ENCODE data around the gene PKDCC.

The PKDCC gene

DNA sequence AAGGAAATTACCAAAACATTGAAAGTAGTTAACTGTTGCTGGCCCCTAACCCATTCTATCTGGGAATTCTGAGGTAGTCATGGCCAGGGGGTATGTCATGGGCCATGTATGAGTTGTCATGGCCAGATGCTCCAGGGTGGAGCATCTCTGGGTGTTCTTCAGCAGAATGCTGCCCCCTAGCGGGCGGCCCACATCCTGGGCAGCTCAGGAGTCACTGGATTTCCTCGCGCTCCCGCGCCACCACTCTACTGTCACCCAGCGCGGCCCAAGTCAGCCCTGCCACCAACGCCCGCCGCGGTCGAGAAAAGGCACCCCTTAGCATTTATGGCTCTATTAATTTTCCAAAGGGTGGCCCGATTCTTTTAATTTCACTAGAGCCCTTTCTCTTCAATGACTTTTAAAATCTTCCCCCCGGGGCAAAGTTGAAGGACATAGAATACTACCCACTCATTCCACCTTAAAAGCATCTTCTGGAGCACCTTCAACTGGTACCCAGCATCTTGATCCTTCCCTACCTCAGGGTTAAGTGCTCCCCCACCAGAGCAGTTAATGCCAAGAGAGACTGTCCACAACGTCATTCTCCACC, 41.6 kb downstream of the PKDCC start:
- peak; percentile 58 for DNase-seq

GRCh38 chr2:42090216-42090615, 42.4 kb downstream of the PKDCC start:
- DNase-seq, result no peak

- no peak for DNase-seq
Observed at GRCh38 chr2:42091671-42092070, 43.9 kb downstream of the PKDCC start.

- peak; percentile 43 for DNase-seq
Observed at GRCh38 chr2:42092084-42092996, 44.5 kb downstream of the PKDCC start.

GRCh38 chr2:42094114-42094513, 46.3 kb downstream of the PKDCC start:
- no peak for DNase-seq

GRCh38 chr2:42095923-42096408, 48.1 kb downstream of the PKDCC start:
- DNase-seq, result peak; percentile 57

GRCh38 chr2:42096869-42097591, 49.2 kb downstream of the PKDCC start:
- DNase-seq, result no peak

GRCh38 chr2:42098571-42099437, 51.0 kb downstream of the PKDCC start:
- DNase-seq, result no peak

GRCh38 chr2:42099438-42100173, 51.8 kb downstream of the PKDCC start:
- no peak for DNase-seq

GRCh38 chr2:42100683-42101205, 52.9 kb downstream of the PKDCC start:
- no peak for DNase-seq

DNA sequence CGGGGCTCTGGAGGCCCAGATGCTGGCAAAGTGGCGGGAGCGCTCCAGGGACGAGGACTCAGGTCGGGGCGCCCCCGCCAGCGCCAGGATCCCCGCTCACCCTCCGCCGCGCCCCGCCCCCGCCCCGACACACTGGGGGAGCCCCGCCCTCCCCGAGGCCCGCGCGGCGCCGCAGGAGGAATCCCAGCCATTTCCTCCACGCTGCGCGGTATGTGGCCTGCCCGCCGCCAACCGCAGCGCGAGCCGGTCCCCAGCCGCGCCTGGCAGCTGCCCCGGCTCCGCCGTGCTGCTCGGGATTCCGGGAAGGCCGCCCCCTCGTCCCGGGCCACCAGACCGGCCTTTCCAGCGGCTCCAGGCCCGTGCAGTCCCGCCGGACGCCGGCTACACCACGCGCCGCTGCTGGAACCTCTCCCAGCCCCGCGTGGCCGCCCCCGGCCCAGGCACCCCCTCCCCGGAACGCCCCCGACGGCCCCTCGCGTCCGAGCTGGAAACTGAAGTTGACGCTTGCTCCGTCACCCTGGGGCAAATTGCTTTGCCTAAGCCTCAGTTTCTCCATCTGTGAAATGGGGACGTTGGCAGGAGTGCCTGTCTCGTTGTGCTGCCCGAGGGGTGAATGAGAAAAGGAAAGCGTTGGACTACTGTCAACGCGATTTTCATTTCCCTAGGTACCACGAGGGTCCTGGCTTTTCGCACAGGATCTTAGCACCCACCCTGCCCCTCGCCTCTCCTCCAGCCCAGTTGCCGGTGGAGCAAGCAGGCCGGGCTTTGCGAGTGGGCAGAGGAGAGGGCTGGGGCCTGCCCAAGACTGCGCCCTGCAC, 53.6 kb downstream of the PKDCC start:
- DNase-seq, result peak; percentile 49

DNA sequence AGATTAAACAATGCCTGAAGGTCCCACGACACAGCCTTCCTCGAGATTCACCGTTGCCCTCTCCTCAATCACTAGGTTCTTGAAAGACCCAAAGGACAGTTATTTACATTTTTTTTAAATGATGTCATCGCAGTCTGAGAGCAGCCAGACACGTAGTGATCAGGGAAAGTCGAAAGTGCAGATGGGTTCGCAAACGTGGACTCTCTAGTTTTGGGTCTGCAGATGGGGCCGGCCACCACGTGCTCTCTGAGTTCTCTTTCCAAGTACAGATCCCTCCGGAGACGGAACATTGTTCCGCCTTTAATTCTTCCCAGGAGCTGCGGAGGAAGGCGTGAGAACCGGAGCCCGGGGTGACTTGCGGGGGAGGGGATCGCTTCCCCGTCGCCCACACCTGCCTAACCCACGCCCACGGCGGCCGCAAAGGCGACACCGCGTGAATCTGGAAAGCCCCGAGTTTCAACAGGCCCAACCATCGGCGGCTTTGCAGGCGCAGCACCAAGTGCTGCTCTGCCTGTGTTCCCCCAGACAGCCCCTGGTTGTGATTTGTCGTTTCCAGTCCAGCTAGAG, 54.3 kb downstream of the PKDCC start:
- DNase-seq, result peak; percentile 64

DNA sequence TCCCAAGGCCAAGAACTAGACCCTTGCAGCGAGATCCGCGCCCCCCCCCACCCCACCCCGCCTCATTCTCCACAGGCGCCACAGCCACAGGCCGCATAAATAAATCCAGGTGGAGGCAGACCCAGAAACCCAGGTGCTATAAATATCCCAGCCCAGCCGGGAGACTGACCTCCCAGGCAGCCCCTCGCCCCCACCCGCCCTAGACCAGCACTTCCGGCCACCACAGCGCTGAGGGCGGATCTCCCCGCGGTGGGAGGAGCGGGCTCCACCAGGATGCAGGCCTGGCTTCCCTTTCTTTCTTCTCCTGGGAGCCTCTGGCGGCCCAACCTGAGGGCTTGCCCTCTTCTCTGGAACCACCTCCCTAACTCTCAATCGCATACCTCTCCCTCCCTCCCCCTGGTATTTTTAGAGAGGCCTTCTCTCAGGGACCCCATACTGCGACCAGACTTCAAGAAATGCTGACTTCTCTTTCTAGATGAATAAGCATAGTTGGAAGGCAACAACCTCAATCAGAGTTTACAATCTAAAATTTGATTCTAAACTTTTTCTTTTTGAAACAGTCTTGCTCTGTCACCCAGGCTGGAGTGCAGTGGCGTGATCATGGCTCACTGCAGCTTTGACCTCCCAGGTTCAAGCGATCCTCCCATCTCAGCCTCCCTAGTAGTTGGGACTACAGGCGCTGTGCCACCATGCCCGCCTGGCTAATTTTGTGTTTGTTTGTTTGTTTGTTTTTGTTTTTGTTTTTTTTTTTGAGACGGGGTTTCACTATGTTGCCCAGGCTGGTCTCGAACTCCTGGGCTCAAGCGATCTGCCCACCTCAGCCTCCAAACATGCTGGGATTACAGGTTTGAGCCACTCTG, 55.0 kb downstream of the PKDCC start:
- no peak for DNase-seq

GRCh38 chr2:42103829-42104228, 56.0 kb downstream of the PKDCC start:
- DNase-seq, result no peak

- DNase-seq, result no peak
Observed at GRCh38 chr2:42104621-42105020, 56.8 kb downstream of the PKDCC start.

DNA sequence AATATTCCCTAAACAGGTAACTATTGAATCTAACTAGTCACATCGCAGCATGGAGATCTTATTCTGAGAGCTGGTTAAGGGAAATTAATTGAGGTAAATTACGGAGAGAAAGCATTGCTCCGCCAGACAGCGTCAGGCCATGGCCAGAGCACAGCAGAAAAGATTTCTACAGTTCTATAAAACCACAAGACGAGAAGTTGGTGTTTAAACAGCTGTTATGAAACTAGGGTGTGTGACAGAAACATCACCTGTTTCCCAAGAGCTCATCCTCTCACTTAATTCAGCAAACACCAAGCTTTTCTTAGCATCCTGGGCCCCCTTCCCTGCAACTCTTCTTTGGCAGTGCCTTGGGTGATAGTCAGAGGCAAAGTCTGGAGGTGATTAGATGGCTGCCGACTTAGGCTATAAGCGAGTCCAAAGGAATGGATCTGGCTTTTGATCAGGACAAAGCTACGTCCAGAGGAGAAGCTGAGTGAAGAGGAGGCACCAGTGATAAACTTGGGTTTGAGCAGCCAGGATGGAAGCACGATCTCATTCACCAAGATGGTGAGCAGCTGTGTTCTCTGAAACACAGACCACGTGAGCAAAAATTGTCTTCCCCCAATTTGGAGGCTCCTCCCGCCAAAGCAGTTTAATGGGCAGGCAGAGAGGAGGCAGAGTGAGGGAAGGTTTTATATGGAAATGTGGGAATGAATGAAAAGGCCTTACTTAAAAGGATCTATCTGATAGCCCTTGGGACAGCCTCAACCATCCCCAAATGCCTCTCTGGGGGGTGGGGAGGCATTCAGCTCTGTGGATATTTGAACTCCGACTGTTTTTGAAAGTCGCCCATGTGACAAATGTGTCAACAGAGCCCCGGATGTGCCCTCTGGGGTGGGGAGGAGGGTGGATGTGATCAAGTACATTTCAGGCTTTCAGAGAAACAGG, 57.8 kb downstream of the PKDCC start:
- DNase-seq, result no peak

- DNase-seq, result no peak
Observed at GRCh38 chr2:42106257-42106816, 58.5 kb downstream of the PKDCC start.

Data from HCEC 1CT (cell line).